OCI-LY7 (cell line): Measurements from ENCODE around the gene GSTO1.

Source experiments
- CTCF ChIP-seq: fragments of 200-600 bp; sonication (generic); conservative IDR thresholded peaks from 2 replicates; pipeline ENCODE4 v1.5.1; 2014; ENCODE audit warnings: mild to moderate bottlenecking, antibody characterized with exemption, low read length, moderate library complexity, mixed read lengths
- EZH2phosphoT487 ChIP-seq: fragments of 200-600 bp; sonication (generic); IDR thresholded peaks from 2 replicates; pipeline ENCODE4 v1.6.1; 2018; ENCODE audit warnings: low read depth, borderline replicate concordance, mild to moderate bottlenecking, mixed run types, antibody characterized with exemption, low read length, moderate library complexity, mixed read lengths

GRCh38 chr10:104262055-104262454 lies 7.4 kb downstream of the GSTO1 start:
- TF ChIP-seq CTCF = no peak
- no peak for TF ChIP-seq EZH2phosphoT487
